HEK293T (cell line): ENCODE measurements around the gene DHX8.

Experiments
- BHLHE40 ChIP-seq: fragments of 450-650 bp; IDR thresholded peaks from 2 replicates; pipeline ENCODE4 v1.6.1; 2016; ENCODE audit warnings: mild to moderate bottlenecking, moderate library complexity, borderline replicate concordance
- FOXM1 ChIP-seq: fragments of 450-650 bp; IDR thresholded peaks from 2 replicates; pipeline ENCODE4 v1.6.1; 2017; ENCODE audit warnings: mild to moderate bottlenecking, borderline replicate concordance
- SP1 ChIP-seq: fragments of 450-650 bp; IDR thresholded peaks from 2 replicates; pipeline ENCODE4 v1.6.1; 2017
- ZNF384 ChIP-seq: fragments of 450-650 bp; IDR thresholded peaks from 2 replicates; pipeline ENCODE4 v1.6.1; 2016

- TF ChIP-seq BHLHE40, result no peak
- TF ChIP-seq ZNF384, result no peak
- no peak for TF ChIP-seq FOXM1
- TF ChIP-seq SP1, result no peak
Measured at GRCh38 chr17:43574896-43575525, 91.2 kb downstream of the DHX8 start.
